ENCODE measurements around the gene OR2H1.

Gene OR2H1

DNA sequence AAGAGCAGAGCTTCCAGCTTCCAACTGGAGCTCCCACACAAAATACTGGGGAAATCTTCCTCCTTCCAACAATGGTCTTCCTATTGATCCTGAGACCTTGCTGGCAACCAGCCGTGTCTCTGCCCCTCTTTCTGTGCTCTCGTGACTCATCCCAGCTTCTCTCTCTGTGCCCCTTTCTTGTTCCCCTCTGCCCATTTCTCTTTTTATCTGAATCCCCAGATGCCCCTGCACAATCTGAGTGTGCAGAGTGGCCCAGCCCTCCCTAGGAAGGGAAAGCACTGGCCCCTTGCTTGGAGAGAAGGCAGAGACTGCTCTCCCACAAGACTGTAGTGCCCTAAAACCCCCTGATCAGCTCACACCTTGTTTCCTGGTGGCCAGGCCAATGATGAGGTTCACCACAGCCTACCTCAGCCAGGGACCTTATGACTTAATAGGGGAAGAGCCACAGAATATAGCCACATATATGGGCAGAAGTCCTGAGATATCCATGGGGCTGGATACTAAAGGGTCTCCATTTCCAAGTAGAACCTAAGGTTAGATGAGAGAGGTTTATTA lies 53.9 kb downstream of the OR2H1 start:
- DNase-seq (ENCODE audit: low spot score) = no peak

Data from SW480 (cell line).